Measurements from ENCODE around the gene PIK3R5.

Gene PIK3R5

DNA sequence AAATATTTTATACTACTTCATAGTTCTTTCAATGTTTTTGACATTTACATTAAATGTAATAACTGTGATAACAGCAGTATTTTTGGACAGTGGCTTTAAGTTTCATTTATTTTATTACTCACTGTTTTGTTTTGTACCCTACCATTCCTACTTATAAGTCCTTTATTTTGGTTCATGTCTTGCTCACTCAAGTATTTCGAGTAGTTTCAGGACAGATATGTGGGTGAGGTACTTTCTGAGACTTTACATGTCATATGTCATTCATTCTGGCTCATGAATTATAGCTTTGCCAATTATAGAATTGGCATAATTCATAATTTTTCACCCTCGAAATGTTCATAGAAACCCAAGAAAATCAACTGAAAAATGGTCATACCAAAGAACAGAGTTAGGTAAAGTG is 44.4 kb downstream of the PIK3R5 start:
- no peak for DNase-seq

GRCh38 chr17:8918807-8919465 is 46.6 kb downstream of the PIK3R5 start:
- no peak for DNase-seq

DNA sequence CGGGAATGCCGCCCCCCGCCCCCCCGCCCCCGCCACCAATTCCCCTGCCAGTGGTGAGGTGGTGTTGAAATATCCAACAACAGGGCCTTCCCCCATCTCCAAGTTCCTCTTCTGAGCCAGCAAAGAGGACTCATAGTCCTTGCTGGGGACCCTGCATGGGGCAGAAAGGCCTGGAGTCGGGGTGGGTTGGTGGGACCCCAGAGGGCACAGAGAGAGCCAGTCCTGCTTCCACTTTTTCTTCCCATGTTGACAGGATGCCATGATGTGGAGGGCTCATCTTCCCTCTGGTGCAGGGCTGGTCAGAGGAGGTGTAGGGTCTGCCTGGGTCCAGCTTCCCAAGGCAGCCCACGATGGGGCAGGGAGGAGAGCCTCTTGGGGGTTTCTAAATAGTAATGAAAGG is 49.0 kb downstream of the PIK3R5 start:
- DNase-seq: no peak

GRCh38 chr17:8914554-8914953 is 51.0 kb downstream of the PIK3R5 start:
- no peak for DNase-seq

DNA sequence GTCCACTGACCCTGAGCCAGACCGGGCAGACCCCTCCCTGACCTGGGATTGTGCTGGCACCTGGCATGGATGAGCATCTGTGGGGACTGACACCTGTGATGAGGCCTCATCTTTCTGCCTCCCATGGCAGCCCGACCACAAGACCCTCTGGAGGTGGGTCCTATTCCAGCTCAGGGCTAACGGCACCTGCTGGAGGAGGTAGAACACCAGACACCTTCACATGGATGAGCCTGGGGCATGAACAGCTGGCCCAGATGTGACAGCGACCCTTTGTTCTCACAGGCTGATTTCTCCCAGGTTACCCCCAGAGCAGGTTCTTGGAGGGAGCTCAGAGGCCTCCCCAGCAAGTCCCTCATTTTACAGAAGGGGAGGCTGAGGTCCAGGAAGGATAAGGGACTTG is 51.6 kb downstream of the PIK3R5 start:
- no peak for DNase-seq

GRCh38 chr17:8913091-8913490 is 52.4 kb downstream of the PIK3R5 start:
- DNase-seq: no peak

- no peak for DNase-seq
These were observed 53.2 kb downstream of the PIK3R5 start for GRCh38 chr17:8912084-8912981.

- DNase-seq: no peak
These were observed 54.4 kb downstream of the PIK3R5 start for GRCh38 chr17:8910969-8911604.

- no peak for DNase-seq
These were observed 55.8 kb downstream of the PIK3R5 start for GRCh38 chr17:8909586-8910270.

GRCh38 chr17:8905331-8905730 is 60.2 kb downstream of the PIK3R5 start:
- no peak for DNase-seq

GRCh38 chr17:8904686-8905085 is 60.8 kb downstream of the PIK3R5 start:
- no peak for DNase-seq

- DNase-seq: no peak
These were observed 61.3 kb downstream of the PIK3R5 start for GRCh38 chr17:8904201-8904600.

DNA sequence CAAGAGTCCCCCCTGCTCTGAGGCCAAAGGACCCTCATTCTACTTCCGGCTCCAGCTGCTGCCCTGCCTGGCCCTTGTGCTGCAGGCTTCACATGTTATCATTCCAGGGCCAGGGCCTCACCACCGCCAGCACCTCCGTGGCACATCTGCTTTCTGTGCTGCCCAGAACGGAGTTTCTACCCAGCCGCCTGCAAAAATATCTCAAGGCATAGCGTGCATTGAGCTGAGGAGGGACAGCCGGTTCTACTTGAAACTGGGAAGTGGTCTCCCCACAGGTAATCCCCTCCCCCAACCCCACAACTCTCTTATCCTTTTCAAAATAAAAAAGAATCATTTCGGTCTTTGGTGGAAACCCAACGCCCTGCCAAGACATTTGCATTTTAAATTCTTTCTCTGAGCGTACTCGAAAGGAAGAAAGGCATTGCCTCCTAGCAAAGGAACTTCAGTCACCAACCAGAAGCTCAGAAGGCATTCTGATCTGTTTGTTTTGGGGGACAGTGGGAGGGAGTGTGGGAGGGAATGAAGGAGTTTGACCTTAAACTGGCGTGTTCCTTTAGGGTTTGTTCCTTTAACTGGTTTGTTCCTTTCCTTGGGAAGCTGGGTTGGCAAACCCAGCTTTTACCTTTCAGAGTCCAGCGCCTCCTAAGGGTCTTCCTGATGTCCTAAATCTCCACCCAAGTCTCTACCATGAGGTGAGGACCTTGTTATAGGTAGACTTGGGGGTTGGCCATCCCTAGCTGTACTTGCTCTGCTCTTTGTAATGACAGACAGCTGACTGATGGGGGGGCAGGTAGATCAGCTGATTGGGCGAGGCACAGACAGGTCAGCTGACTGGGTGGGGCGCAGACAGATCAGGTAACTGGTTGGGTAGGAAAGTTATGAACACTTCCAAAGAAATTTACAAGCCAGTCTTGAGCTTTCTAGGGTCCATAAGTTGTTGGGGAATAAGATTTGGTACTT is 64.6 kb downstream of the PIK3R5 start:
- no peak for DNase-seq

- no peak for DNase-seq
These were observed 65.3 kb downstream of the PIK3R5 start for GRCh38 chr17:8900207-8900606.

DNA sequence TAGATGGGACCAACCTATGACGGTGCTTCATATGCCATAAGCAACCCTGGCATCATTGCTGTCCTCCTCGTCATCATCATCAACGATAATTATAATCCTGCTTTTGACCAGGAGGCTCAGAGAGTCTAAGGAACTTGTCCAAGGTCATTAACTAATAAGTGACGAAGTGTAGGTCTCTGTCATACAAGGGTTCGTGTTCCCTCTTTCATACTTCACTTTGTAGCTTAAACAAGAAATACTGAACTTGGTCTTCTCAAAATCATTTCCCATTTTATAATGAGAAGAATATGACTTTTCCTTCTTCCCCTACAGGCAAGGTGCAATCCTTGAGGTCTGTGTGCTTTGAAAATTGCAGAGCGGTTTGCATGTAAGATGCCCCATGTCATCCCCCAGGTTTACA is 66.9 kb downstream of the PIK3R5 start:
- DNase-seq: no peak

- DNase-seq: no peak
These were observed 67.4 kb downstream of the PIK3R5 start for GRCh38 chr17:8898126-8898525.

GRCh38 chr17:8896641-8897635 is 68.6 kb downstream of the PIK3R5 start:
- no peak for DNase-seq

- no peak for DNase-seq
These were observed 69.4 kb downstream of the PIK3R5 start for GRCh38 chr17:8896087-8896486.

GRCh38 chr17:8894673-8895578 is 70.6 kb downstream of the PIK3R5 start:
- peak; percentile 83 for DNase-seq

- no peak for DNase-seq
These were observed 71.3 kb downstream of the PIK3R5 start for GRCh38 chr17:8894202-8894671.
